Measurements from ENCODE around the gene KCNJ12.
"Not testable (repeated sequence)": the region's sequence is repeated elsewhere in the genome, so short reads cannot be mapped to it uniquely, and the experiment has no call there.

KCNJ12 gene

GRCh38 chr17:21410906-21411678 is 34.9 kb downstream of the KCNJ12 start:
- CTCF ChIA-PET, H3K36me3 Mint-ChIP-seq, H3K27me3 Mint-ChIP-seq, DNase-seq, H3K9me3 Mint-ChIP-seq, H3K4me1 Mint-ChIP-seq, H3K27ac Mint-ChIP-seq, H3K4me3 Mint-ChIP-seq: not testable (repeated sequence)

GRCh38 chr17:21411679-21412205 is 35.6 kb downstream of the KCNJ12 start:
- H3K9me3 Mint-ChIP-seq, H3K4me1 Mint-ChIP-seq, H3K36me3 Mint-ChIP-seq, H3K4me3 Mint-ChIP-seq, H3K27ac Mint-ChIP-seq, DNase-seq, CTCF ChIA-PET, H3K27me3 Mint-ChIP-seq: not testable (repeated sequence)

DNA sequence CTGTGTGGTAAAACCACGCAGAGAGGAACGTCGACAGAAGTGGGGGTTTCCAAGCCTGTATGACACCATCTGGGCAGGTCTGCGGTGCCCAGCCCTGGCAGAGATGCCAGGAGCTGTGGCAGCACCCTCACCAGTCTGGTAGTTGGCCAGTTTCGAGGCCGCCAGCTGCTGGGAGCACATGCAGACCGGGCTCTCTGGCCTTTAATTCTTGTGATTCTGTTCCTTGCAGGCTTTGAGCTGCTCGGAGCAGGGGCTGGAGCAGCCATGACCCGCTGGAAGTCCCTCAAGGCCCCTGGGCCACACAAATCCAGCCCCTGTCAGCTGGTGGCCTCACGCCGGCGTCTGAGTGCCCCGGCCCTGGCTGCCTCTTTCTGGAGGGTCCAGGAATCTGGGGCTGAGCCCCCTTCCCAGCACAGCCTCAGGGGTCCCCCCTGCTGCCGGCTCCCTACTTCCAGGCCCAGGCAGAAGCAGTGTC is 36.1 kb downstream of the KCNJ12 start:
- H3K4me3 Mint-ChIP-seq, H3K4me1 Mint-ChIP-seq, CTCF ChIA-PET, H3K27ac Mint-ChIP-seq, H3K36me3 Mint-ChIP-seq, H3K27me3 Mint-ChIP-seq, DNase-seq, H3K9me3 Mint-ChIP-seq: not testable (repeated sequence)

DNA sequence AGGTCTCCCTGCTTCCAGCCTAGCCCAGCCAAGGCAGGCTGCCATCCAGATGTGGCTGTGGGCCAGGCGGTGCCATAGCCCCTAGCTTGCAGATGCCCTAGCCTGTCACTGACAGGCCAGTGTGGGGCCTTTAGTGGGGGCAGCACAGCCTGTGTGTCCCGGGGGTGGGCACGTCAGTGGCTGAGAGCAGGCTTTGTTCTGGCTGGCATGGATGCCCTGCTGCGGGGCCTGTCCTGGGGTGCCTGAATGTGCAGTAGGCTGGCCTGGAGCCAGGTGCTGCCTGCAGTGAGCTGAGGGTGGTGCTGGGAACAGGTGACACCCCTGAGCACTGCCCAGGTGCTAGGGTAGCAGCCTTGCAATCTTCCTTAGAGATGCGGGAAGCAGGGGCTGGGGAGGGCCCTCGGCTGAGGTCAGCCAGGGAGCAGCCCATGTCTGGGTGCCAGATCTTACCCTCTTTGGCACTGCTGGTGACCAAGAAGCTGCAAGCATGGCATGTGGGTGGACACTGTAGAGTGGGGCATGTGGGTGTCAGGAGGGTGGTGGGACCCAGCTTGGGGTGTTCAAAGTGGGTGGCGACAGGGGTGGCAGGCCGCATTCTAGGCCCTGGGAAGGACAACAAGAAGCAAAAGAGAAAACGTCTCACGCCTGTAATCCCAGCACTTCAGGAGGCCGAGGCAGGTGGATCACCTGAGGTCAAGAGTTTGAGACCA is 37.6 kb downstream of the KCNJ12 start:
- H3K4me3 Mint-ChIP-seq, H3K4me1 Mint-ChIP-seq, H3K27ac Mint-ChIP-seq, H3K27me3 Mint-ChIP-seq, CTCF ChIA-PET, DNase-seq, H3K36me3 Mint-ChIP-seq, H3K9me3 Mint-ChIP-seq: not testable (repeated sequence)

DNA sequence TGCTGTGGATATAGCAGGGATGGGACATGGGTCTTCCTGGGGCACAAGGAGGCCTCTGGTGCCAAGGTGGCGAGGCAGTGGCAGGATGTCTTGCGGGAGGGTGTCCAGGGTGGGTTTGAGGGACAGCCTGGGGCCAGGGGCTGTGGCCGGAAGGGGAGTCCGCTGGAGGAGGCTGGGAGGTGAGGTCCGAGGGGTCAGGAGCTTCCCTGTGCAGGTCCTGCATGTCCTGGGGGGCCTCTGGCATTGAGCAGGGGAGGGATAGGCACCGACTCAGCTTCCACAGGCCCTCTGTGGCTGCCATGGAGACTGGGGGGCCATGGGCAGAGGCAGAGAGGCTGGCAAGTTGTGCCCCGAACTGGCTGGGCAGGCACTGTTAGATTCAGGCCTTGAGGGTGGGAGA is 38.5 kb downstream of the KCNJ12 start:
- H3K9me3 Mint-ChIP-seq, H3K27me3 Mint-ChIP-seq, H3K27ac Mint-ChIP-seq, H3K4me1 Mint-ChIP-seq, H3K36me3 Mint-ChIP-seq, DNase-seq, CTCF ChIA-PET, H3K4me3 Mint-ChIP-seq: not testable (repeated sequence)

GRCh38 chr17:21415166-21415990 is 39.2 kb downstream of the KCNJ12 start:
- H3K27ac Mint-ChIP-seq, H3K4me3 Mint-ChIP-seq, DNase-seq, H3K27me3 Mint-ChIP-seq, CTCF ChIA-PET, H3K9me3 Mint-ChIP-seq, H3K36me3 Mint-ChIP-seq: not testable (repeated sequence)
- H3K4me1 Mint-ChIP-seq = peaks cover 15% of the 10 kb centered on the region

DNA sequence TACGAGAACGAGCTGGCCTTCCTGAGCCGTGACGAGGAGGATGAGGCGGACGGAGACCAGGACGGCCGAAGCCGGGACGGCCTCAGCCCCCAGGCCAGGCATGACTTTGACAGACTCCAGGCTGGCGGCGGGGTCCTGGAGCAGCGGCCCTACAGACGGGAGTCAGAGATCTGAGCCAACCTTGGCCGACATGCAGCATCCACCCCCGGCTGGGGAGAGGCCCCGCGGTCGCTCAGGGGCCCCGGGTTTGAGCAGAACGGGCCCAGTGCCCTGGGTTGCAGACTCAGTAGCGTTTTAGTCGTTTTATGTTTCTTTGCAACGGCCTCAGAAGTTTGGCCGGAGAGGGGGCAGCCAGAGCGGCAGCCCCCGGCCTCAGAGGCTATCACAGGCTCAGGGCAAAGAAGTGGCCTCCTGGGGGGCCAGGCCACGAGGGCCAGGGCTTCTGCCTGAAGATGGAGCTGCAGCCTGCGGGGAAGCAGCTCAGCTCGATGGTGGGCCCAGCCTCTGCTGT is 40.4 kb downstream of the KCNJ12 start:
- not testable (repeated sequence) for H3K4me3 Mint-ChIP-seq, H3K27me3 Mint-ChIP-seq, H3K27ac Mint-ChIP-seq

GRCh38 chr17:21417349-21417748 is 41.2 kb downstream of the KCNJ12 start:
- H3K27ac Mint-ChIP-seq, H3K4me3 Mint-ChIP-seq, H3K36me3 Mint-ChIP-seq, CTCF ChIA-PET, DNase-seq, H3K9me3 Mint-ChIP-seq, H3K27me3 Mint-ChIP-seq: not testable (repeated sequence)
- peaks cover 16% of the 10 kb centered on the region for H3K4me1 Mint-ChIP-seq

More for the DNA sequence above, 40.4 kb downstream of the KCNJ12 start:
- DNase-seq, CTCF ChIA-PET, H3K9me3 Mint-ChIP-seq, H3K36me3 Mint-ChIP-seq: not testable (repeated sequence)
- H3K4me1 Mint-ChIP-seq = peaks cover 16% of the 10 kb centered on the region

DNA sequence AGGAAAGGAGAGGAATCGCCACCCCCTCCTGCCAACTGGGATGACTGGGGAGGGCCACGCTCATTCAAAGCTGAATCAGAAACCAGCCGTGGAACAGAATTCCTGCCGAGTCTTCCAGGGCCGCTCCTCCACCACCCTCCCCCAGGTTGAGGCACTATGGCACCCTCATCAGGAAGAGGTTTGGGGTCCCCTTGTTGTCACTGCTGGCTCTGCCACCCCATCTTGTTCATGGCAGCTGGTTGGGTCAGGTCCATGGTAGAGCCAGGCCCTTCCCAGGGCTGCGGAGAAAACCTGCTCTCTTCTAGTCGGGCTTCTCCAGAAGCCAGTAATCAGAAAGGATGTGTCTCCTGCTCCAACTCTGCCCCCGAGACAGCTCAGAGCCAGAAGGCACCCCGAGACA is 41.8 kb downstream of the KCNJ12 start:
- Mint-ChIP-seq H3K9me3 (no peaks in the 10 kb centered on the region), H3K27me3 (peaks cover 7% of the 10 kb centered on the region), H3K36me3 (no peaks in the 10 kb centered on the region), H3K27ac (no peak overlapping the region), H3K4me3 (no peak overlapping the region), H3K4me1 (peaks cover 16% of the 10 kb centered on the region)
- CTCF ChIA-PET = interaction anchor here (0.6 kb wide), 1 partner anchor 290 kb away, joined by 3 read pairs; no protein-coding TSS in a partner anchor
- no peak for DNase-seq

GRCh38 chr17:21418446-21419298 is 42.5 kb downstream of the KCNJ12 start:
- peaks cover 16% of the 10 kb centered on the region for H3K4me1 Mint-ChIP-seq
- peak overlapping the region; percentile 16 for H3K4me3 Mint-ChIP-seq
- peak overlapping the region; percentile 54 for H3K27ac Mint-ChIP-seq
- no peak for DNase-seq
- CTCF ChIA-PET = no interaction called here
- peaks cover 7% of the 10 kb centered on the region for H3K27me3 Mint-ChIP-seq
- H3K36me3 Mint-ChIP-seq = no peaks in the 10 kb centered on the region
- H3K9me3 Mint-ChIP-seq = no peaks in the 10 kb centered on the region

DNA sequence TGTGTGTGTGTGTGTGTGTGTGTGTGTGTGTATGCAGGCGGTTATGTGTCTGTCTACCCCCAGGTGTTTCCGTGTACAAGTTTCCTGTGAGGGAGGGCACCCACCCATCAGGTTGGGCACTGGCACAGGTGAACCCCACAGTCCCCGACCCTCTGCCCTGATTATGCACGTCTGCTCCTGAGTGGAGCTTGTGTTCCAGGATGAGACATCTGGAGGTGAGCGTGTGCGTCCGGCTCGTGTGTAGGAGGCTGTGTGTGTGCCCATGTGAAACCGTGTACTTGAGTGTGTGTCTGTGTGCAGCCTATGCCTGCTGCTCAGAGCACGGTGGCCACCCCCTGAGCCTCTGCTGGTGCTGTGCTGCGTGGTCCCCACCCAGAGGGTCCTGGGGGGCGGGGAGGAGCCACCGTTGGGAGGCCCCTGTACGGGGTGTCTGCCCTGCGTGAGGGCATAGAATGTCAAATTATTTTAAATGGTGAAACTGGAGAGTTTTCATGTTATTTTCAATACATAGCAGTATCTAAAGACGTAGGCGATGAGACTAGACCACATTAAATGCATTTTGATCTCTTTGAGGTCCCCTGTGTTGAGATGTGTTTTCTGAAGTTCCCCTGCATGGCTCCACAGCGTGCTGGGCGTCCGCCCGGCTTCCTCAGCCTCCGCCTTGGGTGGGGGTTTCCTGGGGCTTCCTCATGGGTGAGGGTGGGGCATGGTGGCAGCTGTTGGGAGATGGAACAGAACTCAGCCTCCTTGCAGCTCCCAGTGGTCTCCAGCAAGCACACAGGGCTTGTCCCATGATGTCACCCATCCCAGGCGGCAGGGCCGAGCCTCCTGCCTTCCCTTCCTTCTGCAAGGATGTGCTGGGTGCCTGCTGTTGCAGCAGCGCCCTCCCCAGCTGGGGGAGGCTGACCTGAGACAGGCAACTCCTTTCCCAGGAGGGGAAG is 43.4 kb downstream of the KCNJ12 start:
- peak overlapping the region; percentile 67 for H3K27ac Mint-ChIP-seq
- H3K4me3 Mint-ChIP-seq = peak overlapping the region; percentile 16
- DNase-seq = peak; percentile 56

GRCh38 chr17:21420503-21421090 is 44.4 kb downstream of the KCNJ12 start:
- H3K4me3 Mint-ChIP-seq, H3K27ac Mint-ChIP-seq, H3K36me3 Mint-ChIP-seq, CTCF ChIA-PET, DNase-seq, H3K9me3 Mint-ChIP-seq: not testable (repeated sequence)
- Mint-ChIP-seq H3K4me1 (peaks cover 16% of the 10 kb centered on the region), H3K27me3 (peaks cover 11% of the 10 kb centered on the region)

More for the DNA sequence above, 43.4 kb downstream of the KCNJ12 start:
- no peaks in the 10 kb centered on the region for H3K9me3 Mint-ChIP-seq
- CTCF ChIA-PET = no interaction called here
- H3K36me3 Mint-ChIP-seq = no peaks in the 10 kb centered on the region
- H3K27me3 Mint-ChIP-seq = peaks cover 7% of the 10 kb centered on the region
- peaks cover 16% of the 10 kb centered on the region for H3K4me1 Mint-ChIP-seq
